ENCODE data around the gene SDHAF1. TPM values are rescaled to one million over a fixed set of nuclear protein-coding genes. Genes with fewer than 3 reads are reported as not detected.

SDHAF1 gene
- total RNA-seq, 1 experiment from 2014 or later: 16.0 TPM

DNA sequence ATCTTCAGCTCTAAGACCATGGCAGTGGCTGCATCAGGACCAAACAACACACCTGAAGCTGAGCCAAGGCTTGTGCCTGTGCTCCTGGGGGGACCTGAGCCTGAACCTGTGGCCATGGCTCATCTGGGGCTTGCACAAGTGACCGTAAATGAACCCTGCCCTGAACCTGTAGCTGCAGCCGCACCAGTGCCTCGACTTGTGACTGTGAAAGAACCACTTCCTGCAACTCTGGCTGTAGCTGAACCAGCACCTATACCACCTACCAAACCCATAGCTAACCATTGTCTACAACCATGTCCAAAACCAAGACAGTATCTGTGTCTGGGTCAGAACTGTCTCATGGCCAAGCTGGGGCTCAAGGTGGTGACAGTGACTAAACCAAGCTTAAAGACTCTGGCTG, 28.2 kb upstream of the SDHAF1 start:
- H3K56ac ChIP-seq (ENCODE audit: insufficient read length, low read depth, low read length): no peak overlapping the region
- H3K14ac ChIP-seq (ENCODE audit: insufficient read depth, low read length): no peak overlapping the region
- no peak overlapping the region for H2BK12ac ChIP-seq (ENCODE audit: insufficient read length, low read depth, low read length)
- H3K4ac ChIP-seq (ENCODE audit: low read depth, low read length): no peak overlapping the region
- Mint-ChIP-seq H3K4me1 (no peaks in the 10 kb centered on the region), H3K4me3 (no peak overlapping the region), H3K27me3 (ENCODE audit: low read depth) (peaks cover 24% of the 10 kb centered on the region), H3K27ac (no peak overlapping the region), H3K36me3 (ENCODE audit: insufficient read depth in 1 of 3, low read depth in 3 of 3) (no peaks in the 10 kb centered on the region), H3K9me3 (no peaks in the 10 kb centered on the region; a peak in 1 of 5 replicates)
- no peaks in the 10 kb centered on the region for H3K4me1 ChIP-seq (ENCODE audit: insufficient read depth, low read length)
- no peak overlapping the region for H3K18ac ChIP-seq (ENCODE audit: insufficient read length, low read depth, low read length)
- H3K79me1 ChIP-seq (ENCODE audit: insufficient read depth, low read depth, low read length, poor library complexity, severe bottlenecking): no peaks in the 10 kb centered on the region
- H3K4me2 ChIP-seq (ENCODE audit: insufficient read depth, insufficient read length, low read length): no peak overlapping the region
- H3K27me3 ChIP-seq (ENCODE audit: insufficient read depth, low read length): no peaks in the 10 kb centered on the region
- H4K5ac ChIP-seq (ENCODE audit: insufficient read length, low read depth, low read length): no peak overlapping the region
- H2AFZ ChIP-seq (ENCODE audit: low read length): no peak overlapping the region
- H2BK5ac ChIP-seq (ENCODE audit: insufficient read length, low read length): no peak overlapping the region
- H3K23me2 ChIP-seq (ENCODE audit: insufficient read length, low read depth, low read length, poor library complexity, severe bottlenecking): no peaks in the 10 kb centered on the region
- no peak overlapping the region for H2BK120ac ChIP-seq (ENCODE audit: low read depth, low read length, poor library complexity, severe bottlenecking)
- no peak overlapping the region for H2BK20ac ChIP-seq (ENCODE audit: low read depth, low read length, poor library complexity, severe bottlenecking)
- no peak overlapping the region for H2BK15ac ChIP-seq (ENCODE audit: low read depth, low read length)
- H4K20me1 ChIP-seq (ENCODE audit: control insufficient read depth, insufficient read depth, insufficient read length): no peaks in the 10 kb centered on the region
- H2AK5ac ChIP-seq (ENCODE audit: insufficient read length, low read length): no peak overlapping the region
- H3T11ph ChIP-seq (ENCODE audit: low read length): no peak overlapping the region
- DNase-seq: no peak
- H4K91ac ChIP-seq (ENCODE audit: insufficient read length, low read depth, low read length): no peak overlapping the region
- no peak overlapping the region for H3K23ac ChIP-seq (ENCODE audit: insufficient read length, low read depth, low read length)
- WGBS (ENCODE audit: extremely low coverage, insufficient read length, low lambda C conversion rate): no CpG with 5 or more reads among the region's 3 CpGs
- no peak overlapping the region for H3K9ac ChIP-seq (ENCODE audit: extremely low read depth, insufficient read length, low read length)
- H4K8ac ChIP-seq (replicated peaks; ENCODE audit: insufficient read length, low read depth, low read length): no peak overlapping the region
- H3K27ac ChIP-seq (ENCODE audit: insufficient read length, low read depth, low read length): no peak overlapping the region
- H3K9me3 ChIP-seq (ENCODE audit: control insufficient read depth, low read depth, low read length): no peaks in the 10 kb centered on the region
- TF ChIP-seq, protein P1, sequence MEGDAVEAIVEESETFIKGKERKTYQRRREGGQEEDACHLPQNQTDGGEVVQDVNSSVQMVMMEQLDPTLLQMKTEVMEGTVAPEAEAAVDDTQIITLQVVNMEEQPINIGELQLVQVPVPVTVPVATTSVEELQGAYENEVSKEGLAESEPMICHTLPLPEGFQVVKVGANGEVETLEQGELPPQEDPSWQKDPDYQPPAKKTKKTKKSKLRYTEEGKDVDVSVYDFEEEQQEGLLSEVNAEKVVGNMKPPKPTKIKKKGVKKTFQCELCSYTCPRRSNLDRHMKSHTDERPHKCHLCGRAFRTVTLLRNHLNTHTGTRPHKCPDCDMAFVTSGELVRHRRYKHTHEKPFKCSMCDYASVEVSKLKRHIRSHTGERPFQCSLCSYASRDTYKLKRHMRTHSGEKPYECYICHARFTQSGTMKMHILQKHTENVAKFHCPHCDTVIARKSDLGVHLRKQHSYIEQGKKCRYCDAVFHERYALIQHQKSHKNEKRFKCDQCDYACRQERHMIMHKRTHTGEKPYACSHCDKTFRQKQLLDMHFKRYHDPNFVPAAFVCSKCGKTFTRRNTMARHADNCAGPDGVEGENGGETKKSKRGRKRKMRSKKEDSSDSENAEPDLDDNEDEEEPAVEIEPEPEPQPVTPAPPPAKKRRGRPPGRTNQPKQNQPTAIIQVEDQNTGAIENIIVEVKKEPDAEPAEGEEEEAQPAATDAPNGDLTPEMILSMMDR (conservative IDR thresholded peaks at IDR 0.05): no peak
- no peaks in the 10 kb centered on the region for H3K79me2 ChIP-seq (ENCODE audit: insufficient read depth, low read length)

Data from H9 (cell line).